Rectal smooth muscle tissue (tissue), 1 donor: ENCODE measurements around the gene PITPNB.

Experiments
- H3K27ac ChIP-seq: one replicate; pipeline ENCODE4 v1.7.0; 2013; ENCODE audit warnings: low read depth, low read length, inconsistent platforms
- H3K27me3 ChIP-seq: one replicate; pipeline ENCODE4 v1.7.0; 2013; ENCODE audit warnings: low read length; ENCODE audit not compliant: control insufficient read depth, insufficient read depth
- H3K36me3 ChIP-seq: one replicate; pipeline ENCODE4 v1.7.0; 2013; ENCODE audit warnings: low read length; ENCODE audit not compliant: control insufficient read depth, insufficient read depth
- H3K4me1 ChIP-seq: one replicate; pipeline ENCODE4 v1.7.0; 2013; ENCODE audit warnings: low read length; ENCODE audit not compliant: control insufficient read depth, insufficient read depth
- H3K4me3 ChIP-seq: one replicate; pipeline ENCODE4 v1.7.0; 2013; ENCODE audit warnings: low read length
- H3K9ac ChIP-seq: one replicate; pipeline ENCODE4 v1.7.0; 2013; ENCODE audit warnings: low read length

The PITPNB gene

DNA sequence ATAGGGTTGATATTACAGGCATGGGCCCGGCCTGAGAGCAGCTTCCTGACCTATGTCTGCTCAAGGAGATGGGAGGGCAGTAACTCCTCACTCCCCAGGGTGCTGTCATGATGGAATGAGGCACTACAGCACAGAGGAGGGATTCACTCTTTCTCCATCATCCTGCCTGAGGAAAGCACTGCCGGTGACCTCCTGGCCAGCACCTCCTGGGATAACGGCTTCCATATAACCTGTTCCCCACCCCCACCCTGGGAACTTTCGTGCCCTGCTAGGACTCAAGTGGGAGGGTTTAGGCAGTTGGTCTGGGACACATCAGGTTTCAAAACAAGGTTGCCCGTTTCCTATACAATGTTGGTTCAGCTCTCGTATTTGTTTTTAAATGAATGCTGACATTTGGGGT is 74.8 kb downstream of the PITPNB start:
- no peak overlapping the region for H3K4me3 ChIP-seq
- H3K27me3 ChIP-seq: no peaks in the 10 kb centered on the region
- H3K36me3 ChIP-seq: peaks cover 6% of the 10 kb centered on the region
- no peak overlapping the region for H3K27ac ChIP-seq
- no peak overlapping the region for H3K9ac ChIP-seq
- H3K4me1 ChIP-seq: peaks cover 5% of the 10 kb centered on the region

DNA sequence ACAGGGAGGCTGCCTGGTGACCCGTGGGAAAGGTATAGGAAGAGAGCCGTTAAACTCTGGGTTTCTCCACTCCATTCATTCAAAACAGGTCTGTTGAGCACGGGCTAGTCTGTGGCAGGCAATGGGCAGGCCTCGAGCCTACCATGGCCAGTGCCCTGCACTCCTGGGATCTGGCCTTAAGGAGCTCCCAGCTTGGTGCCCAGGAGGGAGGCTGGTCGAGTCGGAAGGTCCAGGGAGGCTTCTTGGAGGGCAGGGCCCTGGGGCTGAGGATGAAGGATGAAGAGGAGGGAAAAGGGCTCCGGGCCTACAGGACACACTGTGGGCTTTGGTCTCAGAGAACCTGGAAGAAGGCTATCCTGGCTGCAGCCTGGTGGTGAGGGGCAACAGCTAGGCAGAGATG is 75.6 kb downstream of the PITPNB start:
- no peak overlapping the region for H3K9ac ChIP-seq
- no peak overlapping the region for H3K27ac ChIP-seq
- no peaks in the 10 kb centered on the region for H3K27me3 ChIP-seq
- H3K4me3 ChIP-seq: no peak overlapping the region
- peaks cover 6% of the 10 kb centered on the region for H3K36me3 ChIP-seq
- peaks cover 5% of the 10 kb centered on the region for H3K4me1 ChIP-seq

DNA sequence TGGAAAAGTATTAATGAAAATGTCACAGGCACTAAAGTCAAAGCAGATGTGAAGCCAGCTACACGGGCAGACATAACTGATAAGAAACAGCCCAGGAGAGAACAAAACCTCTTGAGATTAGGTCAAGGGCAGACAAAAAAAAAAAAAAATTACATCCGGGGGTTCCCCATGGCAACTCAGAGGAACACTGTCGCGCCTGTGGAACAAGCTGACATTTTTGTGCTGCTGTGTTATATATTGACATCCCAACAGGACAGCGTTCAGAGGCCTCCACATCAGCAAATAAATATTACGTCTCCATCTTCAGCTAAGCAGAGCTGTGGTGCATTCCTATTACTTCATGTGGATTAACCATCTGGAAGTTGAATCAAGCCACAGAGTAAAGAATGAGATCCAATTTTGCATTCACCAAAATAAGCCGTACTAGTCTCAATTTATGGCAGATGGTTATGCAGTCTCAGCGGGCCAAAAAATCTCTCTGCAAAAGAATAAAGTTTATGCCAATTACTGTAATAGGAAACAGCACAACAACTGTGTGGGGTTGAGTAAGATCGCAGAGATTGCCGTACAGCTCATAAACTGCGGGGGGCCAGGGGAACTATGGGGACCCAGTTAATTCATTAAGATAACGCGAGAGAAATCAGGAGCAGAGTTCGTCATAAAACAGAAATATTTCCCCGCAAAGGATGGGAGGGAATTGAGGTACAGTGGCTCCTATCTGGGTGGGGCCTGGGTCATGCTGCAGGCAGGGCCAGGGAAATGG is 76.2 kb downstream of the PITPNB start:
- Histone ChIP-seq H3K27me3 (no peaks in the 10 kb centered on the region), H3K27ac (no peak overlapping the region), H3K4me1 (peaks cover 5% of the 10 kb centered on the region), H3K4me3 (no peak overlapping the region), H3K36me3 (peaks cover 5% of the 10 kb centered on the region), H3K9ac (no peak overlapping the region)

DNA sequence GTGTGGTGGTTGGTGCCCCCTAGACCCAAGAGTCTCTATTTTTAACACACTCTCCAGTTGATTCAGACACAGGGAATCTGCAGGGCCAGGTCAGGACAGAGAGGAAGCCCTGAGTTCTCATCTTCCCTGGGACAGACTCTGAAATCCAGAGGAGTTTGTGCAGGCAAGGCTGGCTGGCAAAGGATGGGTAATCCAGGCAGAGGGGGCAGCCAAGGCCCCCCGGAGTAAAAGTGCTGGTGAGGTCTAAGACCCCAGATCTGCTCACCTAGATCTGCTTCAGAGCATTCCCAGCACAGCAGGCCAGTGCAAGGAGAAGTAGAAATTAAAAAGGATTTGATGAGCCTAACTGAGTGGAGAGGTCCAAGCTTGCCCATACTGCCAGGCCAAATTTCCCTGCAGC is 76.9 kb downstream of the PITPNB start:
- Histone ChIP-seq H3K27ac (no peak overlapping the region), H3K36me3 (peaks cover 2% of the 10 kb centered on the region), H3K4me1 (peaks cover 5% of the 10 kb centered on the region), H3K4me3 (no peak overlapping the region), H3K9ac (no peak overlapping the region), H3K27me3 (no peaks in the 10 kb centered on the region)

DNA sequence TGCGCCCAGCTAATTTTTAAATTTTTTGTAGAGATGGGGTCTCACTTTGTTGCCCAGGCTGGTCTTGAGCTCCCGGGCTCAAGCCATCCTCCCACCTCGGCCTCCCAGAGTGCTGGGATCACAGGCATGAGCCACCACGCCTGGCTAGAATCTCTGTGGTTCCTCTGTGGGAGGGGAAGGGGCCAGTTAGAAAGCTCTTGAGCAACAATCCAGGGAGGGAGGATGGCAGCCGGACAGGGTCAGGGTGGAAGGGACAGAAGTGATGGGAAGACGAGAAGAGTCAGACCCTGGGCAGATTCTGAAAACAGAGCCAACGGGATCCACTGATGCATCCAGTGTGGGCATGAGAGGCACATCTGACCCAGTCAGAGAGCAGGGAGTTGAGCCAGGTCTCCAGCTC is 78.6 kb downstream of the PITPNB start:
- Histone ChIP-seq H3K27me3 (no peaks in the 10 kb centered on the region), H3K4me3 (no peak overlapping the region), H3K9ac (no peak overlapping the region), H3K36me3 (no peaks in the 10 kb centered on the region), H3K27ac (no peak overlapping the region), H3K4me1 (peaks cover 5% of the 10 kb centered on the region)

DNA sequence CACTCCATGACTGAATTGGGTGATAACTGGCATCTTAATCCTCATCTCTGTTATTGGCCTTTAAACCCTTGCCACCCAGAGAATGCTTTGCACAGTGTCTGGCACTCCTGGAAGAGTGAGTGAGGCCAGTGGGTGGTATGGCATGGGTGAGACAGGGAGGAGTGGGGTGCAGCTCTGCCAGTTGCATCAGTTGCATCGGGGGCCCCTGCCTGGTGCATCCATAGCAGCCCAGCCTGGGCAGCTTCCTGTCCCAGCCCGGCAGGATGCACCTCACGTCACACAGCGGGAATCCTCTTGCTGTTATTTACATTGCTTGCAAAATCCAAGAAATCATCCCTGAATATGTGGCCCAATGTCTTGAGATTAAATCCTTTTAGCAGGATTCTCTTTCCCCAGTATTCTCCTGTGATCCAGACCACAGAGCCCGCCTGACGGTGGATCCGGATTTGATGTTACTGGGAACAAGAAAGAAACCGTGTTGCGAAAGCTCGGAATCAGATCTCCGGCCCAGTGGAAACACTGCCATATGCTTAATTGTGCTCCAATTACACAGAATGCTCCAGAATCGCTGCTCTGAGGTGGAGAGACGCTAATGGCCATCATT is 79.9 kb downstream of the PITPNB start:
- H3K27me3 ChIP-seq: no peaks in the 10 kb centered on the region
- no peak overlapping the region for H3K9ac ChIP-seq
- no peak overlapping the region for H3K27ac ChIP-seq
- H3K4me1 ChIP-seq: peaks cover 2% of the 10 kb centered on the region
- no peaks in the 10 kb centered on the region for H3K36me3 ChIP-seq
- no peak overlapping the region for H3K4me3 ChIP-seq

DNA sequence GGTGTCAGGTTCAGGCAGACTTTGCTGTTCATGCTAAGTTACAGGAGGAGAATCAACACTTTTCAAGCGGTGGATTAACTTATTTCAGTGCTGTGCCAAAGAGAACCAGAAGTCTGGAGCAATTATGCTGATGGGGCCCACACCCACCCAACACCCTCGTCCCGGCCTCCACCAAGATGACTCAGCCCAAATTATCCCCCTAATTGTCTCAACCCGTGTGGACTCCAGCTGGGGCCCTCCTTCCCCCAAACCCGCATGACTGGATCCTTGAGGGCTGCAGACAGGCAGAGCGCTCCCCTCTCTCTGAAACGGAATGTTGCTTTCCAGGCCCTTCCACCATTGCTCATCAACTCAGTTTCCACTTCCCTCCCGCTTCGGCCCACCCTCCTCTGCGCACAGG is 82.9 kb downstream of the PITPNB start:
- Histone ChIP-seq H3K36me3 (no peaks in the 10 kb centered on the region), H3K4me3 (no peak overlapping the region), H3K27ac (no peak overlapping the region), H3K4me1 (no peaks in the 10 kb centered on the region), H3K9ac (no peak overlapping the region), H3K27me3 (no peaks in the 10 kb centered on the region)

DNA sequence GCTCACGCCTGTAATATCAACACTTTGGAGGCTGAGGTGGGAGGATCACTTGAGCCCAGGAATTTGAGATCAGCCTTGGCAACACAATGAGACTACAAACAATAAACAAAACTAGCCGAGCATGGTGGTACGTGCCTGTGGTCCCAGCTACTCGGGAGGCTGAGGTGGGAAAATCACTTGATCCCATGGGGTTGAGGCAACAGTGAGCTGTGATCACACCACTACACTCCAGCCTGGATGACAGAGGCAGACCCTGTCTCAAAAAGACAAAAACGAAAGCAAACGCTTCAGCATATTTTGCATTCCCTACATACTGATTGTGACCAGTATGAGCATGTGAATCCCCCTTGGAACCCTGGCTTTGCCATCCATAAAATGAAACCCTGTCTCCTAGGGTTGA is 83.6 kb downstream of the PITPNB start:
- H3K27ac ChIP-seq: no peak overlapping the region
- H3K36me3 ChIP-seq: no peaks in the 10 kb centered on the region
- no peaks in the 10 kb centered on the region for H3K4me1 ChIP-seq
- H3K27me3 ChIP-seq: no peaks in the 10 kb centered on the region
- H3K4me3 ChIP-seq: no peak overlapping the region
- H3K9ac ChIP-seq: no peak overlapping the region

DNA sequence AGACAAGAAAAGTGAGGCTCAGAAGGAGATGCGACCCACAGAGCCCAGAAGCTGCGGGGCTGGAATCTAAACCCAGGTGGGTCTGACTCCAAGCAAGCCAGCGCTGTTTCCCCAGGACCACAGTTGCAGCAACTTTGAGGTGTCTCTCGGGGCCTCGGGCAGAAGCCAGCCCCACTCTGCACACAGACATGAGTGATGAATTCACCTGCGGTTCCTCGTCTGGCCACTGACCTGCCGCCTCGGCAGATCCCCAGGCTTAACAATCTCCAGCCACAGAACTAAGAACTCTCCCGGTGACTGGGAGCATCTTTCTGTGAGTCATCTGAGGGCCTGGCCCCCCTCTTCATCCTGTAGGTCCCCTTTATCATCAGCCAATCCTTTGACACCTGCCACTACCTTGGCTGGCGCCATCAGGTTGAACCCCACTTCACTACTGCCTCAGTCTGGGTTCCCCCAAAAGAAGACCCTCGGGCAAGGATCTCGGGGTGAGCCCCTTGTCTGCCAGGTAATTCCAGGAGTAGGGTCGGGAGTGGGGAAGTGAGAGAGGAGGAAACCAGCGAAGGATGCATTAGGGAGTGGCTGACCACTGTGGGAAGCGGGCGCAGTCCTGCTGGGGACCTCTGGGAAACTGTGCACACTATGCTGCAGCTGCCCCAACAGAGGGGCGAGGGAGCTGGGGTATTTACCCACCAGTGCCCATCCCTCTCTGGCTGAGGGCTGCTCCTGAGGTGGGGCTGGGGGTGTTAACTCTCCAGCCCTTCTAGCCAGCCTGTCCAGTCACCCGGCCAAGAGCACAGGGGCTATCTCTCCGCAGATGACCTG is 84.5 kb downstream of the PITPNB start:
- no peak overlapping the region for H3K9ac ChIP-seq
- no peak overlapping the region for H3K4me3 ChIP-seq
- no peaks in the 10 kb centered on the region for H3K27me3 ChIP-seq
- no peaks in the 10 kb centered on the region for H3K4me1 ChIP-seq
- no peaks in the 10 kb centered on the region for H3K36me3 ChIP-seq
- H3K27ac ChIP-seq: no peak overlapping the region

DNA sequence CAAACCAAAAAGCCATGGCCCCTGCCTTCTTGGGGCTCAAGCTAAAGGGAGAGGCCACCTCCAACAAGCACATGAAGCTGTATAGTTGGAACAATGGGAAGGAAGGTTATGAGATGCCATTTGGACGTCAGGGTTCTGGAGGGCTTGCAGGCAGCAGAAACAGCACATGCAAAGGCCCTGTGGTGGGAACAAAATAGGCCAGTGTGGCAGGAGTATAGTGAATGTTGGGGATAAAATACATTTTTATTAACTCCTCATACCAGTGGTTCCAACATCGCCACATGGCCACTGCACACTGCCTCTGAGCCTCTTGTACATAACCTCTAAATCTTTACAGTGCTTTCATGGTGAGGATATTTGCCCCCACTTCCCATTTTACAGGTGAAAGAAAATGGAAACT is 85.3 kb downstream of the PITPNB start:
- H3K27me3 ChIP-seq: no peaks in the 10 kb centered on the region
- H3K4me1 ChIP-seq: no peaks in the 10 kb centered on the region
- H3K27ac ChIP-seq: no peak overlapping the region
- H3K36me3 ChIP-seq: no peaks in the 10 kb centered on the region
- H3K9ac ChIP-seq: no peak overlapping the region
- H3K4me3 ChIP-seq: no peak overlapping the region

DNA sequence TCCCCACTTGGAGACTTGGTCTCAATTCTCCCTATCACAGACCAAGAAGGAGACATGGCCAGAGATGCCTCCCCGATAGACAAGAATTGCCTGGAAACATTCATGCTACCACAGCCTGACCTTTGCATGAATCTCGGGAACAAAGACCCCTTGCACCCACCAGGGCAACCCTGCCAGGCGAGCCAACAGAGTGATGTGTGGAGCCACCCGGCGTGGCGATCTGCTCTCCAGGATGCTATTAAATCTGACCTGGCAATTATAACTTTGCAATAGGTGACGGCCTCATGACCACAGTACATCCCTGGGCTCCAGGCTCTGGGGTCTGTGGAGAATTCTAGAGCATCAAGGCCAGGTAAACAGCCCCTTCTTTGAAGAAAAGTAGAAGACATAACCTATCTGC is 86.5 kb downstream of the PITPNB start:
- Histone ChIP-seq H3K27me3 (no peaks in the 10 kb centered on the region), H3K27ac (no peak overlapping the region), H3K4me3 (no peak overlapping the region), H3K9ac (no peak overlapping the region), H3K4me1 (no peaks in the 10 kb centered on the region), H3K36me3 (no peaks in the 10 kb centered on the region)

DNA sequence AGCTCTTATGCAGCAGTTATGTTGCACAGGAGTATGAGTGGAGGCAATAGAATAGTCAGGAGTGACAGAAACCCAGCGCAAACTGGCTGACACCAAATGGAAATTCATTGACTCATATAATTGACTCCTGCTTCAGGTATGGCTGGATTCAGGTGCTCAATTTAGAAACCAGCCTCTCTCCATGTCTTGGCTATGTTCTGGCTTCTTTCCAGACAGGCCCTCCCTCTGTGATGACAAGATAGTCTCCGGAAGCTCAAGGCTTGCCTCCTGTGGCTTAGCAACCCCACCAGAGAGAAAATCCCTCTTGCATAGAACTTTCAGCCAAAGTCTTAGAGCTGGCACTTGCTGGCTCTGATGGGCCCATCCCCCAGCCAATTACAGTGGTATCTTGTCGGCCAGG is 89.4 kb downstream of the PITPNB start:
- Histone ChIP-seq H3K4me1 (no peaks in the 10 kb centered on the region), H3K27me3 (no peaks in the 10 kb centered on the region), H3K36me3 (no peaks in the 10 kb centered on the region), H3K9ac (no peak overlapping the region), H3K4me3 (no peak overlapping the region), H3K27ac (no peak overlapping the region)
